ENCODE results near the gene LRP1B.
"Not testable (repeated sequence)": the region's sequence is repeated elsewhere in the genome, so short reads cannot be mapped to it uniquely, and the experiment has no call there.

LRP1B gene

DNA sequence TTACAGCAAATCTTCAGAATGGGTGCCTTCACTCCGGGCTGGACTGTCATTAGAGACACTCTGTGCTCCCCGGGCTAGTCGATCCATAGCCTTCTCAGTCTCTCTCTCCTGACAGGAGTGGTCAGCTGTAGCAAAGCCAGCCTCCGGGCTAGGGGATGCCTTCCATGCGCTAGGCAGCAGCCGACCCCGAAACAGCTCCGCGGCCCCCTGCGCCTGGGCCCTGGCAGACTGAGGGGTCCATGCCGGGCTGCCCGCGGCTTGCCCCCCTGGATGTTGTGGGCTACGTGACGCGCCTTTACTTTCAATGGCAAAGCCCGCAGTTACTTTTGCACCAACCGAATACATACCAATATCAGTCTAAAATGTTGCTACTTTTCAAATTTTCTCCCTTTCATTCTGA is 1447.2 kb downstream of the LRP1B start:
- DNase-seq (ENCODE audit: low read depth) = no peak

GRCh38 chr2:140680862-140681261 is 1450.0 kb downstream of the LRP1B start:
- DNase-seq (ENCODE audit: low read depth) = no peak

DNA sequence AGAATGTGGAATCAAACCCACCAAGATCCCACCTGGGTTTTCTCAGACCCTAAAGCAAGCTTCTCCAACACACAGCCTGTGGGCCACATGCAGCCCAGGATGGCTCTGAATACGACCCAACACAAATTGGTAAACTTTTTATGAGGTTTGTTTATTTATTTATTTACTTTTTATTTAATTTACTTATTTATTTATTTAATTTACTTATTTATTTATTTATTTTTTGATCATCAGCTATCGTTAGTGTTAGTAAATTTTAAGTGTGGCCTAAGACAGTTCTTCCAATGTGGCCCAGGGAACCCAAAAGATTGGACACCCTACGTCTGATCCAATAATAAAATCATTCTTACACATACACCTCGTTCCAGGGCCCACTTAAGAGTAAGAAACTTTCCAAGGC is 1451.1 kb downstream of the LRP1B start:
- DNase-seq (ENCODE audit: low read depth) = no peak

GRCh38 chr2:140669911-140670310 is 1460.9 kb downstream of the LRP1B start:
- DNase-seq (ENCODE audit: low read depth) = no peak

DNA sequence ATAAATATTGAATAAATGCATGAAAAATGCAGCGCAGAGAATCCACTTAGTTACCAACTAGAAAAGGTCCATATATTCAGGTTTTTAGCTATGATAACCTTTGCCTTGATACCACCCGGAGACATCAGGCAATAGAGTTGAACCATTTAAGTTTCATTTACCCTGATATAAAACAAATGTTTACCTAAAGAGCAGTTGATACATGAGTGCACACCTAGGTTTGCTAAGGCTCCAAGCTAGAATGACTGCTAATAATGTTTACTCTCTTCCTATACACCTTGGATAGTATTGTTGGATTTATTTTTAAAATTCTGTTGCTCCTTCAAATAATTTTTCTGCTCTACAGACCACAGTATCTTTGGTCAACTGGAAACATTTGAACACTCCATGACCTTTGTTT is 1463.6 kb downstream of the LRP1B start:
- DNase-seq (ENCODE audit: low read depth) = no peak

- no peak for DNase-seq (ENCODE audit: low read depth)
These were observed 1468.3 kb downstream of the LRP1B start for GRCh38 chr2:140662504-140662903.

DNA sequence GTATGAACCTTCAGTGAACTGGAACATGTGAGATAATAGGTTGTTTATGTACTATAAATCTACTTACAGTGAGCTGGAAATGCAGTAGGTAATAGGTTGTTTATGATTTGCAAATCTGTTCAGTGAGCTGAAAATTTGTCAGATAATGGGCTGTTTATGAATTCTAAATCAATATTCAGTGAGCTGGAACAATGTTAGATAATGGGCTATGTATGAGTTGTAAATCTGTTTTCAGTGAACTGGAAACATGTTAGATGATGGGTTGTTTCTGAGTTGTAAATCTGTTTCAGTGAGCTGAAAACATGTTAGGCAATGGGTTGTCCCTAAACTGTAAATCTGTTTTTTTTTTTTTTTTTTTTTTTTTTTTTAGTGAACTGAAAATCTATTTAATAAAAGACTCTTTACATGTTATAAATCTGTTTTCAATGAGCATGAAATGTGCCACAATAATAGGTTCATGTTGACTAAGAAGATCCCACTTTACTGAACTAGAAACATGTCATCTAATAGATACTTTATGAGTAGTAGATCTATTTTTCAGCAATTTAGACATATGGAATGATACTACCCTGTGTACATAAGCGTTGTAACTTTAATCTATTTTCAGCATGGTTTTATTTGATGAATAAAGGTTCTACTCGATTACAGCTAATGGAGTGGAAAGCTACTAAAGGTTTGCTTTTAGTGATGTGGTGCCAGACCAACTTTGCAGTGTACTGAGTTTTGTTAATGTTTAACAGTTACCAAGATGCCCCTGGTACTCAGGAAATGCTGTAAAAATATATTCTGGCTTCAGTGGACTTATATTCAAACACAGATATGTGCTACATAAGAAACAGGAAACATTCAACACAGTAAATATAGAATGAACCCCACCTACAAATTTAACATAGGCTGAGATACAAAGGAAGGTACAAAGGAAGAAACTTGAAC is 1471.8 kb downstream of the LRP1B start:
- no peak for DNase-seq (ENCODE audit: low read depth)

- DNase-seq (ENCODE audit: low read depth) = no peak
These were observed 1473.2 kb downstream of the LRP1B start for GRCh38 chr2:140657657-140658056.

DNA sequence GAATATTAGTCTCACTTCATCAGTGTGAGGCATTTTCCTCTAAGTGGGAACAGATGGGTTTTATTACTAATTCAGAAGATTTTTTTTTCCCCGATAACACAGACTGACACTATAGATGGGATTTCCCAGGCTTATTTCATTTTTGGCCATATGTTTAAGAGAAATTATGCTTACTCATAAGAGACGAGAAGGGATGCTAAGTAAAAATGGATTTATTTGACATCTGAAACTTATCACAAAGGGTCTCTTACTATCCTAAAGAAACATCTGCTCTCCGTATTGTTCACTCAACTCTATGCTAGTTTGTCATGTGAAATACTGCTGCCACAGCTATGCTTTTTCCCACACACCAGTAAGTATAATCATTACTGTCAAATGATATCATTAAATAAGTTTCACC is 1476.3 kb downstream of the LRP1B start:
- DNase-seq (ENCODE audit: low read depth) = no peak

GRCh38 chr2:140650825-140651224 is 1480.0 kb downstream of the LRP1B start:
- no peak for DNase-seq (ENCODE audit: low read depth)

- DNase-seq (ENCODE audit: low read depth) = not testable (repeated sequence)
These were observed 1480.7 kb downstream of the LRP1B start for GRCh38 chr2:140650134-140650533.

DNA sequence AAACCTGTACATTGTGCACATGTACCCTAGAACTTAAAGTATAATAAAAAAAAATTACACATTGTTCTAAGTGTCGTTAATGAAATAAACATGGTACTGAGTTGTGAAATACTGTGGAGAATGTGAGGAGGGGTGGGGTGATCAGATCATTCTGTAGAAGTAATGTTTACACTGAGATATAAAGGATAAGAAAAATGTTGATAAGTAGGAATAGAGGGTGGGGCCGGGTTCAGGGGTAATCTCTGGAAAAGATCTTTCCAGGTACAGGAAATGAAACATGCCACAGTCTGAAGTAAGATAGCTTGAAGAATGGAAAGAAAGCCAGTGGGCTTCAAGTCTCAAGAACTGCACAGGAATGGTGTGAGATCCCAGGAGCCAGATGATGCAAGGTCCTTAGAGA is 1482.4 kb downstream of the LRP1B start:
- no peak for DNase-seq (ENCODE audit: low read depth)

- DNase-seq (ENCODE audit: low read depth) = no peak
These were observed 1487.0 kb downstream of the LRP1B start for GRCh38 chr2:140643761-140644187.

DNA sequence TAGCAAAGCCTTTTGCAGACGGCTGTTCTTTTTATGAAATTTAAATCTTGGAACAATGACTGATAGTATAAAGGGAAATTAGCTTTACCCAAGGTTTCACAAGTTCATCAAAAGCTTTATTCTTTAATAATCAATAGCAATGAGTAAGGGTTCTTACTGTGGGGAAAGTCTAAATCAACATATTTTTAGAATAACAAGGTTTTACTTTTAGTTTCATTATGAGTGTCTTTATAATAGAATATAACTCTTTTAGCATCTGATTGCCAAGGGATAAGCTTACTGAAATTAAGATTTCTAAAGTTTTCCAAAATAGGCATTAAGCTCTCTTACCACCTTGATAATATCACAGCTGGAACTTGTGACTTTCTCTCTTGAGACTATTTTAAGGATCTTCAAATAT is 1489.7 kb downstream of the LRP1B start:
- DNase-seq (ENCODE audit: low read depth) = no peak

GRCh38 chr2:140639628-140640027 is 1491.2 kb downstream of the LRP1B start:
- no peak for DNase-seq (ENCODE audit: low read depth)

- DNase-seq (ENCODE audit: low read depth) = no peak
These were observed 1500.3 kb downstream of the LRP1B start for GRCh38 chr2:140630557-140630956.

DNA sequence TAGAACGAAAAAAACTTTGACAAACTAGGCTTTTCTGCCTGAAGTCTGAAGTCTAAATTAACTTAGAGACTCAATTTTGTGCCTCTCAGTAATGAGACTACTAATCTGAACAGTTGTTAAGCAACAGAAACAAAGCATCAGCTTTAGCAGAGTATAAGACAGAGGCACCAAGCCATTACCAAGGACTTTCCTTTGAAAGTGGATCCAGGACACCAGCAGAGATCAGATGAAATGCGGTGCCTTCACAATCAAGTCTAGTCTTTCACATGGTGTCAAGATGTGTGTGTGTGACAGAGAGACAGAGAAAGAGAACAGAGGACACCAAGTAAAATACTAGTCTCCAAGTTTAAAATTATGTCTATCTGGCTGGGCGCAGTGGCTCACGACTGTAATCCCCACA is 1502.9 kb downstream of the LRP1B start:
- DNase-seq (ENCODE audit: low read depth) = no peak

GRCh38 chr2:140627136-140627535 is 1503.7 kb downstream of the LRP1B start:
- no peak for DNase-seq (ENCODE audit: low read depth)

DNA sequence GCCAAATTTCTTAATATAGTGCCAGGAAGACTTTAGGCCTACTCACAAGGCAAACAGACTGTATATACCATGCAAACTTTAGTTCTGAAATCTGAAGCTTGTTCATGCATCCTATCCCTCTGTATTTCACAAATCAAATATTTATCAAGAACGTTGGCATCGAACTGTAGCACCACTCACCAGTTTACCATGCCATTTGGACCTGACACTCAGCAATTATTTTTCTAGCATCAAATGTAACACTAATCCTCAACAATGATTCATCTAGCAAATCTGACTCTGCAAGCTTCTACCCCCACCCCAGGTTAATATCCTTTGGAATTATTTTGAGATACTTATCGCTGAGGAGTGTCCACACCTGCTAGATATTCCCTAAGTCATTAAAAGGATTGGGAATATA is 1506.6 kb downstream of the LRP1B start:
- DNase-seq (ENCODE audit: low read depth) = no peak

GRCh38 chr2:140621583-140622362 is 1509.0 kb downstream of the LRP1B start:
- DNase-seq (ENCODE audit: low read depth) = no peak

GRCh38 chr2:140604788-140605187 is 1526.0 kb downstream of the LRP1B start:
- DNase-seq (ENCODE audit: low read depth) = no peak

DNA sequence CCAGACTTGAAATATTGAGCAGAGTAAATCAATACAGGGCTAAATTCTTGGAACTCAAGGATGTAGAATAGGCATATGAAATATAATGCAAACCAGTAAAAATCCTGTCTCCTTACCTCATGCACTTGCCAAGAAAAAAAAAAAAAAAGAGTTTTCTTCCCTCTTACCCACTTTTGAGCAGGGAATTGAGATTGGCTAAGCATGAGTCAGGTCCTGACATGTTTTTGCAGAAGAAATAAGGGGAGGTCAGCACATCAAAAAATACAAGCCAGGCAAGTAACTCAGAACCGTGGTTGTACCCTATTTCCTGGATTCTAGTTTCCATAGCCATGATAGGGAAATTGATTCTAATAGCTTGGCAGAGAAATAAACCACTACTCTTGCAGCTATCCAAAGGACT is 1526.7 kb downstream of the LRP1B start:
- DNase-seq (ENCODE audit: low read depth) = no peak

GRCh38 chr2:140603416-140603815 is 1527.4 kb downstream of the LRP1B start:
- DNase-seq (ENCODE audit: low read depth) = no peak
